CD4-positive, alpha-beta T cell treated with Interferon gamma for 1 hour (primary cell): ENCODE data around the gene WWTR1.

Source experiments
- DNase-seq: peaks from one replicate; pipeline ENCODE4 v3.0.0-alpha.2; 2020

The WWTR1 gene

GRCh38 chr3:149620291-149621020 is 37.4 kb downstream of the WWTR1 start:
- DNase-seq: no peak

GRCh38 chr3:149619136-149619535 is 38.7 kb downstream of the WWTR1 start:
- no peak for DNase-seq

- no peak for DNase-seq
Observed at GRCh38 chr3:149618151-149619123, 39.4 kb downstream of the WWTR1 start.

DNA sequence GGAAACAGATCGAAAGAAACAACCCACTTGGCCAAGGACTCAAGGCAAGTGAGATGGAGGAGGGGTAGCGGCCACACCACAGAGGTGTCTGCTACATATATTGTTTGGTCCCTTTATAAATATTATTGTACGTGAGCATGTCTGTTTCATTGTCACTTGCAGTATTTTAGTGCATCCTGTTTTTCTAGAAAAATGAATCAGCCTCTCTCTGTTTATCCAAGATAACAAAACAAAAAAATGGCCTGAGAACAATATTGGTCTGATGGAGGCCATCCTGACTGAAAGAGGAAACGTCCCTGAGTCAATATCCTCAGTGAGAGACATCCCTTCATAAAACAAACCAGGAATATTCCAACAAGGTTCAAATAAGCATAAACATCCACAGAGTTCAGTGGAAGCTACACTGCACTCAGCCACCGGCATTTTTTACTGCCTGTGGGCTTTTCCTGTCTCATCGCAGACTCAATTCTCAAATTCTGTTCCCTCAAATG is 42.0 kb downstream of the WWTR1 start:
- no peak for DNase-seq

GRCh38 chr3:149613988-149614387 is 43.8 kb downstream of the WWTR1 start:
- no peak for DNase-seq

DNA sequence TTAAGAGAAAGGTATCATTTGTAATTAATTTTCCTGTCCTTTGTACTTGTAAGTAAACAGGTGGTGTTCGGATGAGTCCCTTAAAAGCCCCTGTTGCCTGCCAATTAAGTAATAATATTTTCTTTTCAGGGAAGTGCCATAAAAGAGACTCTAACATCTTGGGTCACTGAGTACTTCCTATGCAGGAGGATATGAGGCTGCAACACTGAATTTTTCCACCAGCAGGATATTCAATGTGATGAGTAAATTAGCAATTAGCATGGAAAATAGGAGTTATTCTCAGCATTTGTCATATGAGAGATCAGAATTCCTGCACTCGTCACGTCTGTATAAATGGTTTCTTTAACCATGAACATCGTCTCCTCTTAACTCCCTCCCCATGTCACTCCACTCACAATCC is 45.4 kb downstream of the WWTR1 start:
- no peak for DNase-seq

DNA sequence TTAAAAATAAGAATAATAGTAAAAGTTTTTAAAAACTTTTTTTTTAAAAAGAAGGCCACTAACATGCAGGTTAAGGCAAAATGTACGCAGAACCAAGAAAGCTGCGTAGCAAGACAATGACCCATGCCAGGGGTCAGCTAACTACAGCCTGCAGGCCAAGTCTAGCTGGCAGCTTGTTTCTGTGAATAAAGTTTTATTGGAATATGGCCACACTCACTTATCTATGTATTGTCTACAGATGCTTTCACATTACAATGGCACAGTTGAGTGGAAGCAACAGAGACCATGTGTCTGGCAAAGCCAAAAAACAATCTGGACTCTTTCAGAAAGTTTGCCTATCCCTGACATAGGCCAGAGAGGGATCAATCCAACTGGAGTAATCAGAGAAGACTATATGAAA is 46.7 kb downstream of the WWTR1 start:
- no peak for DNase-seq

DNA sequence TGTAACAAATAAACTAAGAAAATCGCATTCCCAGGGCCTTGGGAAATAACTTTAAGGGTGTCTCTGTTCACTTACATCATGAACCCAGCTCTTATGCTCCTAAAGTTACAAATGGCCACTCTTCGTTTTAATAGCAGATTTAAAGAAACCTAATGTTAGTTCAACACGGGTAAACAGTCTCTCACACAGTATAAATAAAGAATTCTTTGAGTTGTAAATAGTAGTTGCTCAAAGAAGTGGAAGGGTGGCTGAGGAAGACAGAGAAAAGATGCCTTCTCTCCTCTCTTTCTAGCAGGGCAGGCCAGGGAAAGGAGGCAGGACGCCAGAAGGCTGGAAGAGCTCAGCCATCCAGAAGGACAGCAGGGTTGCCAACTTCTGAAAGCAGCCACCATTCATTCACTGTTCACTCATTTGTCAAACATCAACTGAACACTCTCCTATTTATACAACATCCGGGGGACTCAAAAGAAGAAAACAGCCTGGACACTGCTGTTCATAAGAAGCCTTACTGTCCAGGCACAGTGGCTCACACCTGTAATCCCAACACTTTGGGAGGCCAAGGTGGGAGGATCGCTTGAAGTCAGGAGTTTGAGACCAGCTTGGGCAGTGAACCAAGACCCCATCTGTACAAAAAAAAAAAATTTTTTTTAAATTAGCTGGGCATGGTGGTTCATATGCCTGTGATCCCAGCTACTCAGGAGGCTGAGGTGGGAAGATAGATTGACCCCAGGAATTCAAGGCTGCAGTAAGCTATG is 47.3 kb downstream of the WWTR1 start:
- no peak for DNase-seq

DNA sequence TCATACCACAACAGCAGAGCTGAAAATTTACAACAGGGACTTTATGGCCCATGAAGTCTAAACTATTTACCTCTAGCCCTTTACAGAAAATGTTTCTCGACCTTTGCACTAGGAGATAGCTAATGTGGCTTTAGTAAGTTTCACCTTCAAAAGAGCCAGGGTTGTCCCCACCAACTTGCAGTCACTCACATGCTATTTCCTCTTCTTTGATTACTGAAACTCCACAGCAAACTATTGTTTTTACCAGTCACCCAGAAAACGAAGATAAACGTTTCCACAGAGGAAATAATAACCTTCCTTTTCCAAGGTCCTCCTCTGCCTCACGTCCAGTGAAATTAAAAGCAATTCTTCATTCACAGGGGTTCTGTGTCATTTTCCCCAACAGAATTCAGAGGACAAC is 48.2 kb downstream of the WWTR1 start:
- no peak for DNase-seq

- DNase-seq: no peak
Observed at GRCh38 chr3:149608987-149609386, 48.8 kb downstream of the WWTR1 start.

DNA sequence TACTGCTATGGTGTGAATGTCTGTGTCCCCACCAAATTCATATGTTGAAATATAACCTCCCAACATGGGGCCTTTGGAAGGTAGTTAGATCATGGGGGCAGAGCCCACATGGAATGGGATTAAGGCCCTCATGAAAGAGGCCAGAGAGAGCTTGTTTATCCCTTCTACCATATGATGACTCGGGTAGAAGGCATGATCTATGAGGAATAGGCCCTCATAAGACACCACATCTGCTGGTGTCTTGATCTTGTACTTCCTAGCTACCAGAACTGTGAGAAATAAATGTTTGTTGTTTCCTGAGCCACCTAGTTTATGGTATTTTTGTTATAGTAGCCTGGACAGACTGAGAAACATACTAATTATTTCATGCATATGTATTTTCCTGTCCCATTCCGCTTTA is 51.9 kb downstream of the WWTR1 start:
- no peak for DNase-seq

DNA sequence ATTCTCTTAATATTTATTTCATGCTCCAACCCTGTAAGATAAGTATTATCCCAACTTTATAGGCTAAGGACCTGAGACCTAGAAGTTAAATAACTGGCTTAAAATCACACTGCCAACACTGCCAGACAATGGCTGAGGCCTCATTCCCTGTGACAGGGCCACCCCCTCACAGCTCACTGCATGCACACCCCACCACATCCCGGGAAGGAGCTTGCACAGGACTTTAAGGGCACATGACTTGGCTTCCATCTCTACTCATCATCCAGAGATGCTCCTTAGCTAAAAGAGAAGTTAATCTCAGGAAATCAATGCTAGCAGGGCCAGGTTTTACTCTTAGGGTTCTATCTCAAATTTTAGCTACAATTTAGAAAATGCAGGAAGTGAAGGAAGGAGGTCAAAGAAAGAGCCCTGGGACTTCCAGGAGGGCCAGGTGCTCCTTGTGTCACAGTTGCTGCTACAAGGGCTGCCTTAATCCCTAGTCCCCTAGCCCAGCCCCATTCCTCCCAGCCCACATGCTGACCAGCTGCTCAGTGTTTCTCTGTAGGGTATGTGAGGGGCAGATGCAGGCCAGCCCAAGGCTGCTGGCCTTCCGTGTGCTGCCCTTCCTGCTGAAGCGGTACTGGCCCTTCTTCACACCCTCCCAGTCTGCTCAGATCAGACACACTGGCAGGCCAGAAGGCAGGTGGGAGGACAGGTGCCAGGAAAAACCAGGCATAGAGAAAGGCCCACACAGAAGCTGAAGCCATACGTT is 53.5 kb downstream of the WWTR1 start:
- DNase-seq: no peak

DNA sequence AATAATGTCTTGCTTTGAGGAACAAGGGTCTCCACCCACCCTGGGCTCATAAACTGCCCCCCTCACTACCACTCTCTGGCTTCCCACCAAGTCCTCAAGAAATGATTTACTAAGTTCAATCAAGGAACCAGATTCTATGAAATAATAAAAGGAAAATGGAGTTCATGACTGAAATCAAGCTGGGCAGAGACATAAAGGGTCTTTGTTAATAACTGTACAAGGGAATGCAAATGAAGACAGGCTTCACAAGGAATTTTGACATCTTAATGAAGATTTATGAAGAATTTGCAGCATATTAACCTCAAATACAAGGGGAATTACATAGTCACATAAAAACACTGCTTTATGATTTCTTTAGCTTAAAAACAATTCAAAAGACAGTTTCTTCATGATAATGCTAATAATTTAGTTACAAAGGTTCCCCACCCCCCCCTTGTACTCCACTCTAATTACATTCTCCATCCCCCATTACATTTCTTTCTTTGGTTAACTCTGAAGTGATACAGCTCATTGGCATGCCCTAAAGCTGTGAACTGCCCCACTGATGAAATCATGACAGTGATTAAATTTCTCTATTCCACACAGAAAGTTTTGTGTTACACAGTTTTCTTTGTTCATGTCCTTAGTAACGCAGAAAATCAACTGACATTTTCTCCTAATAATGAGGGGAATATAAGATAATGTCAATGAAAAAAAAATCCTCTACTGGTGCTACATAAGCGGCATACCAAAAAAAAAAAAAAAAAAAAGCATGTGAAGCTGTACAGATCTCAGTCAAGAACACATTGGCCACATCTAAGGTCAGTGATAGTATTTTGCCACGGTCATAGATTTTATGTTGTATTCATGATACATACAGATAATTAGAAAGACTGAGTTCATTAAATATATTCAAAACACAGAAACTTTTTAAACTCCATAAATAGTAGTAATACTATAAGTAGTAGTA is 54.4 kb downstream of the WWTR1 start:
- no peak for DNase-seq

DNA sequence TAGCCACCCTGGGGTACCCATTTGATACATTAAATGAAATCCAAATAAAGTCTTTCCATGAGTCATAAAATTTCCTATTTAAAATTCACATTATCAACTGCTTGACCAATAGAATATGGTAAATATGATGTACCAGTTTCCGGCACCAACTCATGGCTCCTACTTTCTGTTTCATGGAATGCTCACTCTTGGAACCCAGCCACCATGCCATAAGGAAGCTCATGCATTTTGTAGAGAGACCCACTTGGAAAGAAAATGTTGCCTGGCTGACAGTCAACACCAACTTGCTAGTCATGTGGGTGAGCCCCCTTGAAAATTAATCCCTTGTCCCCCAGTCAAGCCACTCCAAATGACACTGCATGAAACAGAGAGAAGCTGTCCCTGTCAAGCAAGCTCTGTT is 57.2 kb downstream of the WWTR1 start:
- DNase-seq: no peak

- DNase-seq: no peak
Observed at GRCh38 chr3:149599236-149599635, 58.6 kb downstream of the WWTR1 start.

- no peak for DNase-seq
Observed at GRCh38 chr3:149596134-149596770, 61.6 kb downstream of the WWTR1 start.

GRCh38 chr3:149593418-149594160 is 64.2 kb downstream of the WWTR1 start:
- no peak for DNase-seq

- DNase-seq: no peak
Observed at GRCh38 chr3:149592758-149593240, 65.0 kb downstream of the WWTR1 start.

DNA sequence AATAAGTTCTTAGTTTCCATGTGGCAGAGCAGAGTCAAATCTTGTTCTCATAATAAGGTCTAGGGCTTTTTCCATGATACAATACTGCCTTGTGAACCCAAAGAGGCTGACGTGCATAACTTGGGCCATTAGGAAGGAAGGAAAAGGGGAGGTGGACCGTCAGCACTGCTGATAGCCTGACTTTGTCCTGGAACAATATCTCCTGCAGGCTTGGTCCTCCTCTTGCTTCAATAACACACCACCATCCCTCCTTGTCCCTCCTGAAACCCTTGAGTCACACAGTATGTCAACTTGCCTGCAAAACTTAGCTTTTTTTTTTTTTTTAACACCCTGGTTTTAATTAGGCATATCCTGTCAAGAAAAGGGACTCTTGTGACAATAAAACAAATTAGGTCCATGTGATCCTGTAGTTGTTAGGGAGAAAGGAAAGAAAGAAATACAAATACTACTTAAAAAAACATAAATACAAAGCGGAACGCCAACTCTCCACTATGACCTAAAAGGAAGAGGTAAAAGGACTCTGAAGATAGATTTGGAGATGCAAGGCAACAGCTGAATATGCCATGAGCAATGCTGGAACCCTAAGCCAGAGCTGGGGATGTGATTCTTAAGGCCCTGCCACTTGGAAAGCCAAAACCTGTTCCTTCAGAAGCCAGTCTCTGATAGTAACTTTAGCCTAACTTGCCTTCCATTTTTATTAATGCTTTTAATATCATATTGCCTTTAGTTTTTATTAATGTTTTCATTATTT is 67.0 kb downstream of the WWTR1 start:
- no peak for DNase-seq
